SK-N-MC (cell line): ENCODE results near the gene SH3RF3.

ENCODE experiments used
- EZH2 ChIP-seq: fragments of 200-600 bp; sonication (generic); IDR thresholded peaks from one replicate; pipeline ENCODE4 v1.6.1; 2017; ENCODE audit warnings: antibody characterized with exemption
- FOXP2 ChIP-seq: optimal IDR thresholded peaks from 2 replicates; pipeline ENCODE3; 2011; ENCODE audit warnings: mild to moderate bottlenecking, moderate library complexity; ENCODE audit not compliant: insufficient read depth; ENCODE audit errors: extremely low read length, control extremely low read depth
- POLR2AphosphoS5 ChIP-seq: IDR thresholded peaks from 2 replicates; pipeline ENCODE4 v1.6.1; 2012; ENCODE audit warnings: mild to moderate bottlenecking, low read depth, low read length, borderline replicate concordance

- TF ChIP-seq EZH2 (no peak), POLR2AphosphoS5 (no peak), FOXP2 (no peak)
Observed at GRCh38 chr2:109475531-109476210, 346.7 kb downstream of the SH3RF3 start.
